UCSD-AML1 (cell line): ENCODE measurements around the gene SH3GLB2.
"Not testable (repeated sequence)": the region's sequence is repeated elsewhere in the genome, so short reads cannot be mapped to it uniquely, and the experiment has no call there.

Experiments
- DNase-seq: peaks from one replicate; lab custom pipeline; 2025; ENCODE audit not compliant: unreplicated experiment; lab: John Stamatoyannopoulos, UW

Gene SH3GLB2

GRCh38 chr9:129054163-129054851 lies 26.2 kb upstream of the SH3GLB2 start:
- DNase-seq, result no peak

DNA sequence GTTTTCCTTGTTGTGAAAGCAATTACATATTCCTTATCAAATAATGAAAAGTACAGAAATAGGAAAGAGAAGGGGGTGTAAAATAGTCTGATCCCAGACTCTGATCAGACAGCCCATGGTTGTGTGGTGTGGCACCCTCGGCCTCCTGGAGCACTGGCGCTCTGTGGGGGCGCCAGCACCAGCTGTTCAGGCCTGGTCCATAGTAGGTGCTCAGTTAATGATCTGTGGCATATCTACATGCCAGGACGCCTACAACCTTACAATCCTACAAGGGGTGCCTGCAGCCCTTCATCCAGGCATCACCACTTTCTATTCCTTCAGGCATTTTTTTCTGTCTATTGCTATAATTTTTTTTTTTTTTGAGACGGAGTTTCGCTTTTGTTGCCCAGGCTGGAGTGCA lies 24.9 kb upstream of the SH3GLB2 start:
- no peak for DNase-seq

DNA sequence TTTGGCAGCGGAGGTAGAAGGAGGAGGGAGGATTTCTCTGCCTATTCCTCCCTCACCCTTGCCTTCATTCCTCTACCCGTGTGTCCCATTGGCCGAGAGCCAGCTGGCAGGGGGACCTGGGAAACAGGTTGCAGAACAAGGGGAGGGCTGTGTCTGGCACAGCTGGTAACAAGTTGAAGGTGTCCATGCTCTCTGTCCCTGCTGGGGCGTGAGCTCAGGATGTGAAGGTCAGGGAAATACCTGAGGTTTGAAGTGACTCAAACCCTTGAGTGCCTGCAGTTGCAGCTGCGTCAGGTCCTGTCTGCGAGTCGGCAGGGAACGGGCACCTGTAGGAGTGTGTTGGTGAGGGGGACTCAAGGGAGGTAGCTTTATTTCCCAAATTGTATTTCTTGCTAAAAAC lies 24.5 kb upstream of the SH3GLB2 start:
- no peak for DNase-seq

DNA sequence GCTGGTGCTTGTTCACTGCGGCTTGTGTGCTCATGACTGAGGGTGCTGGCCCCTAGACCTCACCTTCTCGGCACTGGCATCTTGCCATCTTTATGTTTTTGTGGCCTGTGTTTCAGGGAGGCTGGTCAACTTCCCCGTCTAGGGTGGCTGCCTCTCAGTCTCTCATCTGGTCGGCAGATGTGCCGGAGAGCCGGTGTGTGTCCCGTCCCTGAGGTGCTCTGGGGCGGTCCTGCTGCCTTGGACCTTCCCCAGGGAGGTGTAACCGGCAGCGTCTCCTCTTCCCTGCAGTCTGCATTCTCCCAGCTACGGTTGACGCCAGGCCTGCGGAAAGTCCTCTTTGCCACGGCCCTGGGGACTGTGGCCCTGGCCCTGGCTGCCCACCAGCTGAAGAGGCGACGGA lies 13.9 kb upstream of the SH3GLB2 start:
- DNase-seq, result no peak

- DNase-seq, result no peak
These were observed 12.0 kb upstream of the SH3GLB2 start for GRCh38 chr9:129040113-129040643.

DNA sequence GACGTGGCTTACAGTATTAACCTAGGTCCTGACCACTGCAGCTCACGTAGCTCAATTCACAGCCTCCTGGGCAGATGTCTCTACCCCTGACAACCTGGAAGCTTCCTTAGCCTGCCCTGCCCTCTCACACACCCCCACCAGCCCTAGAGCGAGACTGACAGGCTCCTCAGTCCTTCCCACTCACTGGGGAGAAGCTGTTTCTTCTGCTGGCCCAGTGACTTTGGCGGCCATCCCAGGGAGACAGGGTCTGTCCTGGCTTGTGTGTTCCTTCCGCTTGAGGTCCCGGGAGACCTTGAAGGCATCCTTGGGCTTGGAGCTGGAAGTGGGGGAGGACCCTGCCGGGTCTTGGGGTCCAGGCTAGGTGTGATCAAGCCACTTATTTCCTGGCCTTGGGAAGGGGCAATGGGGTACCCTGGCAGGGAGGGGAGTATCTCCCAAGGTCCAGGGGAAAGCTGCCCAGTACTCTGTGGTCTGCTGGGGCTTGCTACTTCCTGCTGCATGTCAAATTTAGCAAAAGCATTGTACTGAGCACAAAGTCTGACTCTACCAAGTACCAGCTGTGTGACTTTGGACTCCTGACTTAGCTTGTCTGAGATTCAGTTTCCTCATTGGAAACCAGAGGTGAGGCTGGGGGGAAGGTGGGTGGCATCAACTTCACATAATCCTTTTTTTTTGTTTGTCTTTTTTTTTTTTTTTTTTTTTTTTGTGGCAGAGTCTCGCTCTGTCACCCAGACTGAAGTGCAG lies 10.2 kb upstream of the SH3GLB2 start:
- no peak for DNase-seq

- DNase-seq, result no peak
These were observed 9.6 kb upstream of the SH3GLB2 start for GRCh38 chr9:129037767-129038098.

- DNase-seq, result no peak
These were observed 9.0 kb upstream of the SH3GLB2 start for GRCh38 chr9:129036923-129037766.

DNA sequence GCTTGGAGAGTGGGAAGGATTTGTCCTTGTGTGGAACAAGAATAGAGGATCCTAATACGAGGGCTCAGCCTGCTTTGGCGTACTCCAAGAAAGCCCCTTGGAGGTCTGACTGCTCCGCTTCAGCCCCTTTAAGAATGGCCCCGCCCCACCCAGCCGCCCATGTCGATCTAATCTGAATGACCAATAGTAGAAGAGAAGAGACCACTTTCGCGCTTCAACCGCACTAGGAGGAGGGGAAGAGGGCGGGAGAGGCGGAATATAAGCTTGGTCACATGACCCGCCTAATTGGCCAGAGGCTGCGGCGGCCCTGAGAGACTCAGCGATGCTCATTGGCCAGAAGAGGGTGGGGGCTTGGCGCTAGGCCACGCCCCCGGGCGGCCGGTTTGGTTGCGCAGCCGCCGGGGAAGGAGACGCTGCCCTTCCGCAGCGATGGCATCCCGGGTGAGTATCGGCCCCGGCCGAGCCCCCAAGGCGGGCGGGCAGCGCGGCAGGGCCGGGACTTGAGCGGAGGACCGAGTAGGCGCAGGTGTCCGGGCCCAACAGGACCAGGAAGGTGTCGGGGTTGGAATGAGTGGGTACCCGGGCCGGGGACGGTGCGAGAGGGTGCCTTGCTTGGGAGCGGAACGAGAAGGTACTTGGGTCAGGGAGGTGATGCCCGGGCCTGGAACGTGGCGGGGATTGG lies 8.3 kb upstream of the SH3GLB2 start, which contains the start of gene MIGA2:
Gene MIGA2, plus strand, starts transcription at position 386 of the 682 bp plus-strand sequence. CDS start 3,969 bp downstream, outside the sequence.
- DNase-seq, result peak; percentile 97

DNA sequence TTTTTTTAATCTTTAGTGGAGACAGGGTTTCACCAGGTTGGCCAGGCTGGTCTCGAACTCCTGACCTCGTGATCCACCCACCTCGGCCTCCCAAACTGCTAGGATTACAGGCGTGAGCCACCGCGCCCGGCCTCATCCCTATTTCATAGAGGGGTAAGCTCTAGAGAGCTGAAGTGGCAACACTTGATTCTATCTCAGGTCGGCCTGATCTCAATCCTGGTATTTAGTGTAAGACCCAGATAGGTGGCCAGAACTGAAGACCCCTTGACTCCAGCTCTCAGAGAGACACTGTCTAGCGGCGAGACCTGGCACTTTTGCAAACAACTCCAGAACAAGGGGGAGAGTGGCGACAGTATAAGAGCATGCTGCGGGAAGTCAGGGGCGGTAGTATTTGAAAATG lies 7.7 kb upstream of the SH3GLB2 start:
- DNase-seq, result not testable (repeated sequence)

DNA sequence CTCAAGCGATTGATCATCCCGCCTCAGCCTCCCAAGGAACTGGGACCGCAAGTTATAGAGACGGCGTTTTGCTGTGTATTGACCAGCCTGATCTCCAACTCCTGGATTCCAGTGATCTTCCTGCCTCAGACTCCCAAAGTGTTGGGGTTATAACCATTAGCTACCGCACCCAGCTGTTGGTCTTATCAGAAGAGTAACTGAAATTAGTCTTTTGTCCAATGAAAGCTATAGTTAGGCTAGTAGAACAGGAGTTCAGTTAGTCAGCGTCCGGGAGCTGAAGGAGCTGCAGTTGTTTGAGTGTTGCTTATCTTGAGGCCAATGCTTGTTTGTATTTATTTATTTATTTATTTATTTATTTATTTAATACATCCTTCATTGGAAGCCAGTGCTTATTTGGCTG lies 5.1 kb upstream of the SH3GLB2 start:
- DNase-seq, result no peak

- DNase-seq, result no peak
These were observed 4.5 kb upstream of the SH3GLB2 start for GRCh38 chr9:129032541-129033159.

- DNase-seq, result no peak
These were observed 3.4 kb upstream of the SH3GLB2 start for GRCh38 chr9:129031514-129031913.

- no peak for DNase-seq
These were observed 2.1 kb upstream of the SH3GLB2 start for GRCh38 chr9:129030191-129030590.

GRCh38 chr9:129027685-129028191 lies 393 bp downstream of the SH3GLB2 start:
- no peak for DNase-seq

GRCh38 chr9:129027224-129027684 lies 877 bp downstream of the SH3GLB2 start:
- no peak for DNase-seq

- no peak for DNase-seq
These were observed 1.5 kb downstream of the SH3GLB2 start for GRCh38 chr9:129026442-129027223.

GRCh38 chr9:129023908-129024233 lies 4.3 kb downstream of the SH3GLB2 start:
- DNase-seq, result no peak
